Lung (tissue), 12 donors: ENCODE data around the gene ATXN1. TPM values are rescaled to one million over a fixed set of nuclear protein-coding genes. Genes with fewer than 3 reads are reported as not detected.

Source experiments
- ATAC-seq: fragments of 200-7000 bp; cut with Tn5 transposase; one replicate; pipeline ENCODE4 v1.9.1; 2020; ENCODE audit warnings: moderate number of reproducible peaks; ENCODE audit not compliant: insufficient read depth, low FRiP score
- DNase-seq, 3 donors: peaks; one replicate each; pipeline ENCODE4 v3.0.0-alpha.2; 2013 to 2017
- H3K27ac ChIP-seq, 2 donors: one replicate each; pipeline ENCODE4 v1.5.1; 2013; ENCODE audit warnings: mild to moderate bottlenecking in 2 of 2, moderate library complexity in 2 of 2, control low read depth in 1 of 2, inconsistent platforms in 1 of 2, low read depth in 1 of 2, low read length in 1 of 2
- H3K27me3 ChIP-seq, 3 donors: one replicate each; pipeline ENCODE4 v1.5.1; 2013; ENCODE audit warnings: low read length in 2 of 3; ENCODE audit not compliant: control insufficient read depth in 3 of 3, insufficient read depth in 3 of 3
- H3K36me3 ChIP-seq, 4 donors: one replicate each; pipeline ENCODE4 v1.5.1; 2013; ENCODE audit warnings: low read length in 4 of 4, mild to moderate bottlenecking in 1 of 4, moderate library complexity in 1 of 4; ENCODE audit not compliant: control insufficient read depth in 4 of 4, insufficient read depth in 4 of 4
- H3K4me1 ChIP-seq, 5 donors: one replicate each; pipeline ENCODE4 v1.5.1; 2013; ENCODE audit warnings: low read length in 5 of 5, mild to moderate bottlenecking in 2 of 5, moderate library complexity in 1 of 5; ENCODE audit not compliant: control insufficient read depth in 5 of 5, insufficient read depth in 5 of 5
- H3K4me3 ChIP-seq: one replicate; pipeline ENCODE4 v1.5.1; 2013; ENCODE audit warnings: mild to moderate bottlenecking, control low read depth, moderate library complexity
- H3K9ac ChIP-seq, 2 donors: one replicate each; pipeline ENCODE4 v1.5.1; 2013; ENCODE audit warnings: low read length in 2 of 2, control low read depth in 1 of 2; ENCODE audit not compliant: insufficient read depth in 1 of 2
- H3K9me3 ChIP-seq, 4 donors: one replicate each; pipeline ENCODE4 v1.5.1; 2013; ENCODE audit warnings: low read length in 3 of 4, mild to moderate bottlenecking in 1 of 4, moderate library complexity in 1 of 4; ENCODE audit not compliant: control insufficient read depth in 4 of 4, insufficient read depth in 3 of 4
- CTCF ChIP-seq: IDR thresholded peaks from 2 replicates; pipeline ENCODE4 v1.5.1; 2012; ENCODE audit warnings: mild to moderate bottlenecking; ENCODE audit errors: control extremely low read depth, extremely low read depth
- WGBS, 2 donors: extraction: QIAGEN DNeasy Blood & Tissue Kit; methylation state at CpG; one replicate each; pipeline ENCODE4 v1.1.7; 2013; 5-methylcytosine and 5-hydroxymethylcytosine counted together
- polyA plus RNA-seq, 2 donors: library from polyadenylated mRNA; stranded (reverse); fragments of 200-250 nt; gene quantifications; one replicate each; pipeline ENCODE4 v1.2.1, GENCODE V29; 2013
- total RNA-seq, 2 donors: library from RNA; depleted of rRNA in 1 of 2; stranded (reverse); fragments of >200 nt in 1 of 2; gene quantifications; one replicate each; pipeline ENCODE4 v1.2.1, GENCODE V29; 2014 to 2021
- donor health status: control.
- donor health status: control.
- donor health status: Bipolar disorder and iron deficiency.
- donor health status: healthy.
- donor health status: DM: yes; HTN: yes; CAD: no.

The ATXN1 gene
- total and polyA plus RNA-seq, 4 donors = 9.7 to 108 (median 34.9) TPM

DNA sequence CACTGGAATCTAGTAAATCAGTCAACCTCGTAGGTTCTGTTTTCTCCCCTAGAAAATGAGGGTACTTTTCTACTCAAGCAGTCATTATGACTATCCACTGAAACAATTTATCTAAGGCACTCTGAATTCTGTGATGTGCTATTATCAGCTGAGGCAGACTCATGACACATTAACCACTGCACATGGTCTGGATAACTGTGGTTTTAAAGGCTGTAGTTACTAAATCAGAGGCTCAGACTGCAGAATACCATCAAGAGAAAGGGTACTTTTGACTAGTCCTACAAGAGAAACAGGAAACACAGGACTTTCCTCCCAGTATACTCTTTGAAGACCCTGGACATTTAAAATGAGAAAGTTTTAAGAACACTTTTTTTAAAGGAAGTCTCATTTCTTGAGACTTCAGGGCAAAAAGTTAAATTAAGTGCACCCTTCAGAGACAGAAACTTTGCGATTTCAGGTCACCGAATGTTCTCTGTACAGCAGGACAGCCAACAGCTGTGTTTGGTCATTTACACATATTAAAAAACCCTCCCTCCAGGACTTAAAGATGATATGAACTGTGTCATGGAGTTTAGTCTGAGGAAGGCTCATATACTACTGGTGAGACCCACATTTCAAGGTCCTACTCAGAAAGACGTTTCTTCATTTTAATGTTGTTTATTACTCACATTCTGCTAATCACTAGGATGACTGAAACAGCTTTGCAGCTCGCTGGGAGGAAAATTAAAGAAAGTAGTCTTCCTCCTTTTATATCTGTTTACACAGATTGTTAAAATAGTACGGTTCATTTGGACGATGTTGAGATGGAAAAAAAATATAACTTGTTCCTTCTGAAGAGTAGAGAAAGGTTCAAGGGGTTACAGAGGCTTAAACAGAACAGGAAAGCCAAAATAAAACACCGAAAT, 19.9 kb downstream of the ATXN1 start:
- no peak overlapping the region for H3K9ac ChIP-seq
- no peaks in the 10 kb centered on the region for H3K9me3 ChIP-seq
- no peak for TF ChIP-seq CTCF
- H3K4me1 ChIP-seq = peaks cover 9 to 83% (median 38%) of the 10 kb centered on the region in 5 donors
- DNase-seq (peak; percentile 59 to 94 (median 93)), ATAC-seq (peak; percentile 53)
- 58 to 73% methylated on average over 8 of the region's 8 CpGs for WGBS, 2 donors
- H3K36me3 ChIP-seq = peaks cover 0 to 6% (median 2%) of the 10 kb centered on the region in 4 donors
- H3K27ac ChIP-seq = peak overlapping the region in 1 of 2 donors; percentile 80
- H3K4me3 ChIP-seq = no peak overlapping the region
- no peaks in the 10 kb centered on the region for H3K27me3 ChIP-seq

GRCh38 chr6:16740097-16740496, 21.2 kb downstream of the ATXN1 start:
- peaks cover 0 to 6% (median 2%) of the 10 kb centered on the region in 4 donors for H3K36me3 ChIP-seq
- ATAC-seq (no peak), DNase-seq (no peak)
- no peak overlapping the region for H3K4me3 ChIP-seq
- no peak for TF ChIP-seq CTCF
- H3K27me3 ChIP-seq = no peaks in the 10 kb centered on the region
- peaks cover 9 to 82% (median 34%) of the 10 kb centered on the region in 5 donors for H3K4me1 ChIP-seq
- peak overlapping the region in 1 of 2 donors; percentile 6 for H3K27ac ChIP-seq
- no peak overlapping the region for H3K9ac ChIP-seq
- H3K9me3 ChIP-seq = no peaks in the 10 kb centered on the region

DNA sequence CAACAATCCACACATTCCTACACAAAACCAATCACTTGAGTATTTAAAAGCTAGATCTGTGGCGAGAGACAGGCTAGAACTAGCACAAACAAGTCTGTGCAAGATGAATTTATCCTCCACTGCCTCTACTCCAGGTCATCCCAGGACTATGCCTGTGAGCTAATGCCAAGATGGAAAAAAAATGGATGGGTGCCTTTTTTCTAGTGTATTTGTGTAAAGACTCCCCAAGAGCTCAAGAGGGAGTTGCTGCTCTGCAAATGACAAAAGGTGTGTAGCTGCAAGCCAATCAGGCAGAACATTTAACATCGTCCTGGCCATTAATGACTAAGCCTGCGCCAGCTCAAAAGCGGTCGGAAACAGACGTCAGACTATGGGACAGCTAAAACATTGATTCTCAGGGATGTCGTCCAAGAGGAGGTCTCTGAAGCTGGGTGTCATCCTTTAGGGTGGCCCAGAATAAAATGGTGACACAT, 21.9 kb downstream of the ATXN1 start:
- TF ChIP-seq CTCF = no peak
- Histone ChIP-seq H3K9me3 (no peaks in the 10 kb centered on the region), H3K9ac (no peak overlapping the region), H3K36me3 (peaks cover 0 to 6% (median 2%) of the 10 kb centered on the region in 4 donors), H3K4me1 (peaks cover 7 to 76% (median 36%) of the 10 kb centered on the region in 5 donors), H3K4me3 (no peak overlapping the region), H3K27ac (peak overlapping the region in 1 of 2 donors; percentile 10), H3K27me3 (no peaks in the 10 kb centered on the region)
- ATAC-seq (no peak), DNase-seq (no peak)
- WGBS, 2 donors = 84 to 89% methylated on average over 7 of the region's 7 CpGs
